Left kidney (tissue), 8 donors: ENCODE results near the gene TXNDC11. TPM values are rescaled to one million over a fixed set of nuclear protein-coding genes. Genes with fewer than 3 reads are reported as not detected.
A peak's percentile ranks its signal among the peaks of the same experiment; 100 is the strongest.
"Not testable (repeated sequence)": the region's sequence is repeated elsewhere in the genome, so short reads cannot be mapped to it uniquely, and the experiment has no call there.

Experiments
- DNase-seq: peaks from one replicate; pipeline ENCODE4 v3.0.0-alpha.2; 2013
- long read RNA-seq, 8 donors: transcript quantifications; one replicate each; lab custom pipeline, GENCODE V29; 2026
- polyA plus RNA-seq: library from polyadenylated mRNA; unstranded; fragments of 120-200 nt; gene quantifications from one replicate; pipeline ENCODE4 v1.2.1, GENCODE V29; 2013; ENCODE audit not compliant: insufficient read length

Gene TXNDC11
- polyA plus RNA-seq, result 38.3 TPM
- long read RNA-seq, donor 1, partial matches to known transcripts, result 11 of 12 reads
- long read RNA-seq, donor 1, other reads (novel, unspliced or antisense), result 0 of 12 reads
- long read RNA-seq, donor 2, partial matches to known transcripts, result 69 of 71 reads
- long read RNA-seq, donor 2, other reads (novel, unspliced or antisense), result 0 of 71 reads
- long read RNA-seq, donor 3, partial matches to known transcripts, result 19 of 20 reads
- long read RNA-seq, donor 3, other reads (novel, unspliced or antisense), result 0 of 20 reads
- long read RNA-seq, donor 4, result 0 reads
- long read RNA-seq, donor 5, transcript TXNDC11-201 (12 exons, 3,140 nt), result major isoform, 8 of 13 reads
- long read RNA-seq, donor 5, partial matches to known transcripts, result 5 of 13 reads
- long read RNA-seq, donor 5, other reads (novel, unspliced or antisense), result 0 of 13 reads
- long read RNA-seq, donor 6, partial matches to known transcripts, result 6 of 9 reads
- long read RNA-seq, donor 6, other reads (novel, unspliced or antisense), result 0 of 9 reads
- long read RNA-seq, donor 7, partial matches to known transcripts, result 0 of 3 reads
- long read RNA-seq, donor 7, other reads (novel, unspliced or antisense), result 0 of 3 reads
- long read RNA-seq, donor 8, partial matches to known transcripts, result 0 of 5 reads
- long read RNA-seq, donor 8, other reads (novel, unspliced or antisense), result 0 of 5 reads

- peak; percentile 97 for DNase-seq
These were observed at the start of gene TXNDC11 for GRCh38 chr16:11742536-11743307. TSS of gene TXNDC11 (minus strand) at chr16:11742857. CDS start at chr16:11742730, 127 bp downstream.

- DNase-seq, result no peak
These were observed 48.6 kb upstream of the TXNDC11 start for GRCh38 chr16:11791144-11791828.

GRCh38 chr16:11788914-11789313 lies 46.3 kb upstream of the TXNDC11 start:
- DNase-seq, result no peak

GRCh38 chr16:11784980-11785599 lies 42.4 kb upstream of the TXNDC11 start:
- DNase-seq, result not testable (repeated sequence)

- not testable (repeated sequence) for DNase-seq
These were observed 41.7 kb upstream of the TXNDC11 start for GRCh38 chr16:11784381-11784780.

- DNase-seq, result no peak
These were observed 41.3 kb upstream of the TXNDC11 start for GRCh38 chr16:11784038-11784369.

- DNase-seq, result no peak
These were observed 40.8 kb upstream of the TXNDC11 start for GRCh38 chr16:11783319-11784037.

GRCh38 chr16:11781773-11782172 lies 39.1 kb upstream of the TXNDC11 start:
- DNase-seq, result no peak

- DNase-seq, result no peak
These were observed 38.5 kb upstream of the TXNDC11 start for GRCh38 chr16:11780991-11781680.

GRCh38 chr16:11779074-11779473 lies 36.4 kb upstream of the TXNDC11 start:
- DNase-seq, result no peak

- no peak for DNase-seq
These were observed 31.5 kb upstream of the TXNDC11 start for GRCh38 chr16:11774065-11774626.

- no peak for DNase-seq
These were observed 26.2 kb upstream of the TXNDC11 start for GRCh38 chr16:11768849-11769248.

GRCh38 chr16:11762431-11762830 lies 19.8 kb upstream of the TXNDC11 start:
- DNase-seq, result no peak

GRCh38 chr16:11759997-11760396 lies 17.3 kb upstream of the TXNDC11 start:
- DNase-seq, result no peak

- no peak for DNase-seq
These were observed 16.6 kb upstream of the TXNDC11 start for GRCh38 chr16:11759163-11759834.

- no peak for DNase-seq
These were observed 15.3 kb upstream of the TXNDC11 start for GRCh38 chr16:11757671-11758545.

GRCh38 chr16:11756248-11756647 lies 13.6 kb upstream of the TXNDC11 start:
- DNase-seq, result no peak

GRCh38 chr16:11755022-11755760 lies 12.5 kb upstream of the TXNDC11 start:
- no peak for DNase-seq
